ENCODE data around the gene PIP5K1C. TPM values are rescaled to one million over a fixed set of nuclear protein-coding genes. Genes with fewer than 3 reads are reported as not detected.

Gene PIP5K1C
- total RNA-seq, 1 donor from 2014 or later = 110 TPM

DNA sequence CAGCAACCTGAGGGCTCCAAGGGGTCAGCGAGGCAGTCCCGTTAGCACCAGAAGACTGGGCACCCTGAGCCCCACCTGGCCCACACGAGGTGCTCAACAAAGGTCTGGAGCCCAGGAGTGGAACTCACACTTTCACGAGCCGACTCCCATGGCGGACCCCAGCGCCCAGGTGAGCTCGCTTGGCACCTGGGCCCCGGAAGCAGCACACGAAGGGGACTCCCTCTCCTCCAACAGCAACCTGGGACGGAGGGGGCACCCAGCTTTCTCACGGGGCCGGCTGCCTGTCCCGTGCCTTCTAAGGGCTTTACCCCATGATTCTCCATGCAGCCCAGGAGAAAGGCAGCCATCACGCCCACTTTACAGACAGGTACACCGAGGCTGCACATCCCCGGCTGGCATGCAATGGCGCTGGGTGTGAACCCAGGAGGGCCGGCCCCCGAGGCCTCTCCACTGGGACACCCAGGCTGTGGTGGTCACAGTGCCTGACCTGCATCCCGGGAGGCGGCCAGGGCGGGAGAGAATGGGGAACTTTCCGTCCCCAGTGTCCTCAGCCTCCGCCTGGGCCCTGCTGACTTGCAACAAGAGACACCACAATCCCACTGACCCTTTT lies 5.0 kb downstream of the PIP5K1C start:
- DNase-seq (ENCODE audit: extremely low read depth, low read depth, low spot score) = no peak

DNA sequence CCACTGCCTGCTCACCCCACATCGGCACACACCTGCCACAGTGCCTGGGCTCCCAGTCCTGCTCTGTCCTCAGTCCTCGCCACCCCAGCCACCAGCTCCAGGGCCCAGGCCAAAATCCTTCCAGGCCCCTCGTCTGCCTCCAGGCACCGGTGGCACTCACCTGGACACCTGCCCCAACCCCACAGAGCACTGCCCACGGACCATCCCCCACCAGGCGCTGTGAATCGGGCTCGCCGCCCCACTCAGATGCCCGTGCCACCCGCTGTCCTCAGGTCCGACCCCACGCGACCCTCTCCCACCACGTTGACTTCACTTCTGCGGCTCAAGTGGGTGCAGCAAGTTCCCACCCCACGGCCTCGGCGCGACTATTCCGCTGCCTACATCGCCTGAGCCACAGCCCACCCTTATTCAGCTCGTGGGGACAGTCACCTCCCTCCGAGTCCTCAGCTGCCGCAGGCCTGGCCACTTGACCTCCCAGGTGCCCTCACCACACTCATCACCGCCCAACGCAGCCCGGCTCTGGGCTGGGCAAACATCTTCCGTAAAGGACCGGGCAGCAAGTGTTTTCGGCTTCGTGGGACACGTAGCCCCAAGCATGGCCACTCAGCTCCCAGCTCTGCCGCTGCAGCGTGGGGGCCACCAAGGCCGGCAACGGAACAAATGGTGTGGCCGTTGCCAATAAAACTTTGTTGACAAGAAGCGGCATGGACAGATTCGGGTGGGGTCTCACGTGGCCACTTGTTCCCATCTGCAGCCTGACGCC lies 5.7 kb downstream of the PIP5K1C start:
- DNase-seq (ENCODE audit: extremely low read depth, low read depth, low spot score) = no peak

DNA sequence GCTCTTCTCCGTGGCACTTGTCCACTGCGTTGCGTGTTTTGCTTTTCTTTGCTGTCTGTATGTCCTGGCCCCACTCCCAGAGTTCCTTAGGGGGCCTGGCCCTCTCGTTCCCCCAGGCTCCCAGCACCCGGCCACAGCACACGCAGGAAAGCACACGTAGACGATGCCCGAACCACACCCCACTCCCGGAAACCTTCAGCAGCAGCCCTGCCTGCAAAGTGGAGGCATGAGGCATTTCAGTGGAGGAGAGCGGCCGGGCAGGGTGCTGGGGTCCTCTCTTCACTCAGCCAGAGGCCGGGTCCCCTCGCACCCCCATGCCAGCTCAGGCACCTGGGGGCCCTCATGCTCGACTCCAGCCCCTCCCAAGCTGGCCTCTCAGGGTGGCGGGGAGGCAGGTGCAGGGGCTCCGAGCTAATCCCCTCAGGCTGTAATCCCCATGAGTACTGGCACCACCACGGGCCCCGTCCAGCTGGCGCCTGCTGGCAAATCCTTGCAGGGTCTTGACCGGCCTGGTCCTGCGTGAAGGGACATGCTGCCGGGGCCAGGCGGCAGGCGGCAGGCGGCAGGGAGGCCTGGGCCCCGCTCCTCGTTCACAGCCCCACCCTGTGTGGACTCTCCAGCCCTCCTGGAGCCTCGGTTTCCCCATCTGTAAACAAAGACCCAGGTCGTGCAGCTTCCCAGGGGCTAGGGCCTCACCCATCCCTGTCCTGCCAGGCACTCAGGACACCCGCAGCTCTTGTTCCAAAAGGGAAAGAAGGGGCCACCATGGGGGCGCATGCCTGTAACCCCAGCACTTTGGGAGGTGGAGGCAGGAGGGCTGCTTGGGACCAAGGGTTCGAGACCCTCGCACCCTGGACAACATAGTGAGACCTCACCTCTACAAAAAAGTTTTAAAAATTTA lies 7.0 kb downstream of the PIP5K1C start:
- DNase-seq (ENCODE audit: extremely low read depth, low read depth, low spot score) = no peak

DNA sequence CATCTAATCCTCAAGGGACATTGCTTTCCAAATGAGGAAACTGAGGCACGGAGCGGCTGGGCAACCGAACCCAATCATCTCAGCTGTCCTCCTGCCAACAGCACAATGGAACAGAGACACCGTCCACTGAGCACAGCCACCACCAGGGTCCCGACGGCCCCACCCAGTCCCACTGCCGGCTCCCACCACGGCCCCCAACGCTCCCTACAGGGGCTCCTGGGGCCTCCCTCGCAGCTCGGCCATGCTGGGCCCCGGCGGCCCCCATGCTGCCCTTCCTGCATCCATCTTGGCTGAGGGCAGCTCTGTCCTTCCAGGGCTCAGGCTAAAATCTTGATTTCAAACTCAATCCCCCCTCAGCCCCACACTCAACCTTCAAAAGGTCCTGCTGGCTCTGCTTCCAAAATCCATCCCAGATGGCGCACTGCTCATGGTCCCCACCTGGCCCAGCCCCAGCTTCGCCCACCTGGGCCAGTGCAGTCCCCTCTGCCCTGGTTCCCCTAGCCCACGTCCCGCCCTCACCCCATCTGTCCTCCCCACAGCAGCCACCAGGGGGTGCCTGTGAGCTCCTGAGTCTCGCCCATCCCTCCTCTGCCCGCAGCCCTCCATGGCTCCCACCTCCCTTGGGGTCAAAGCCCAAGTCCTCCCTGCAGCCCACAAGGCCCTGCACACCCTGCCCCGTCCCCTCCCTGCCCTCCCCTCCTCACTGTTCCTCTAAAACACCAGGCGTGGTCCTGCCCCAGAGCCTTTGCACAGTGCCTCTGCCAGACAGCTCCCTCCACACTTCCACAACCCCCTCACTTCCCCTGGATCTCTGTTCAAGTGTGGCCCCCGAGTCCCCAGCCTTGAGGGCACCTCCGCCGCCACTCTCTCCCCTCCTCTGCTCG lies 7.9 kb downstream of the PIP5K1C start:
- no peak for DNase-seq (ENCODE audit: extremely low read depth, low read depth, low spot score)

DNA sequence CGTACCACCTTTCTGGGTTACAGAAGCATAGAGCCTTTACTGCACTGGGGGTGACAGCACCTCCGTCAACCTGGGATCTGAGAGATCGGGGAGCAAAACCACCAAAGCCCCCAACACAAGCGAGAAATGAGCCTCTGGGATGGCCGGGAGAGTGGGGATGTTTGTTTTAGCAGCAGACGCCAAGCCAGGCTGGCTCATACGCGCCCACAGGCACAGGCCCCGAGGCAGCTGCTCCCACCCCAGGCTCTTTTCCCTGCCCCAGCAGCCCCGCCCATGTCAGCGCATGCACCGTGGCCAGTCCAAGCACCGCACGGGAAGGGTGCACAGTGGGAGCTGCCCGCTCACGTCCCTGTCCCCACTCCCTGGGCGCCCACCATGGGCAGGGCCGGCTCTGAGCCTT lies 8.5 kb downstream of the PIP5K1C start:
- no peak for DNase-seq (ENCODE audit: extremely low read depth, low read depth, low spot score)

DNA sequence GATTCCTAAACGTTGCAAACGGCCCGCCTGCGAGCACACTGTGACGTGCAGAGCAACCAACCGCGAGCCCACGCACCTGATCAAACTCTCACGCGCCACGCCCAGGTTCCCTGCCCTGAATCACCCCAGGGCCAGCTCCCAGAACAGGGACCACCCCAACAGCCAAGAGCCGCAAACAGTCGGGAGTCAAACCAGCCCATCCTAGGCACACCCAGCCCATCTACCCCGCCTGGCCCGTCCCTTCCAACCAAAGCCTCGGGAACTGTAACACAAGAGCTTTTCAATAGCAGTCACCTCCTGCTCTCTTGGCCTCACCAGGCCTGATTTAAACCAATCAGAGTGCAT lies 8.9 kb downstream of the PIP5K1C start:
- no peak for DNase-seq (ENCODE audit: extremely low read depth, low read depth, low spot score)

DNA sequence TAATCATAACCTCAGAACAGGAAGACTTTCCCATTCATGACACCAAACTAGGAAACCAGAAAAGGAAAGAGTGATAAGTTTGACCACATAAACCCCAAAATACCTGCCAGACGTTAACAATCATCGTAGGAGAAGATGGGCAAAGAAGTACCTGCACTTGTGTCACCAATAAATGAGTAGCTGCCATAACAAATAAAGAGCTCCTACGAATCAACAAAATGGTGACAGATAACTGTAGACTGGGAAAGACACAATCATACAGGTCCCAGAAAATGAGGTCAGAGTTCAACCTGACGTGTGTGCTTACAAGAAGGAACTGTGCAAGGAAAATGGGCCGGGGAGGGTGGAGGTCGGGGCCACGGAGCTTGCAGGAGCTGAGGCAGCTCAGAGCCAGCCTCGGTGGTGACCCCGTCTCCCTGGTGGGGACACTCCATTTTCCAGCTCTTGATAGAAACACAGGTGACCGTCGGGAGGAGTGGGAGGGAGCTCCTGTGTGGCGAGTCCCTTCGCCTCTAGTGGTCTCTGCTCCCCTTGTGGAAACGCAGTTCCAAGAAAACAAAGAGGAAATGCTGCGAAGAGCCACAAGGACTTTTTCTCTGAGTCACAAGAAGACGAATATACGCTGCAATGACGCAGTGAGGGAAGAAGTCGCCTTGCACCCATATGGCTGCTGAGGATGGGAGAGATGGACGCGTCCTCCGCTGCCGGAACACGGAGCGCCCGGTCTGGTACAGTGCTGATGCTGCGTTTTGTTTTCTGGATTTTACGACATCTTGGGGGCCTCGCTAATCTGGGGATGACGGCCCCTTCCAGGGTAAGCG lies 9.5 kb downstream of the PIP5K1C start:
- DNase-seq (ENCODE audit: extremely low read depth, low read depth, low spot score) = no peak

DNA sequence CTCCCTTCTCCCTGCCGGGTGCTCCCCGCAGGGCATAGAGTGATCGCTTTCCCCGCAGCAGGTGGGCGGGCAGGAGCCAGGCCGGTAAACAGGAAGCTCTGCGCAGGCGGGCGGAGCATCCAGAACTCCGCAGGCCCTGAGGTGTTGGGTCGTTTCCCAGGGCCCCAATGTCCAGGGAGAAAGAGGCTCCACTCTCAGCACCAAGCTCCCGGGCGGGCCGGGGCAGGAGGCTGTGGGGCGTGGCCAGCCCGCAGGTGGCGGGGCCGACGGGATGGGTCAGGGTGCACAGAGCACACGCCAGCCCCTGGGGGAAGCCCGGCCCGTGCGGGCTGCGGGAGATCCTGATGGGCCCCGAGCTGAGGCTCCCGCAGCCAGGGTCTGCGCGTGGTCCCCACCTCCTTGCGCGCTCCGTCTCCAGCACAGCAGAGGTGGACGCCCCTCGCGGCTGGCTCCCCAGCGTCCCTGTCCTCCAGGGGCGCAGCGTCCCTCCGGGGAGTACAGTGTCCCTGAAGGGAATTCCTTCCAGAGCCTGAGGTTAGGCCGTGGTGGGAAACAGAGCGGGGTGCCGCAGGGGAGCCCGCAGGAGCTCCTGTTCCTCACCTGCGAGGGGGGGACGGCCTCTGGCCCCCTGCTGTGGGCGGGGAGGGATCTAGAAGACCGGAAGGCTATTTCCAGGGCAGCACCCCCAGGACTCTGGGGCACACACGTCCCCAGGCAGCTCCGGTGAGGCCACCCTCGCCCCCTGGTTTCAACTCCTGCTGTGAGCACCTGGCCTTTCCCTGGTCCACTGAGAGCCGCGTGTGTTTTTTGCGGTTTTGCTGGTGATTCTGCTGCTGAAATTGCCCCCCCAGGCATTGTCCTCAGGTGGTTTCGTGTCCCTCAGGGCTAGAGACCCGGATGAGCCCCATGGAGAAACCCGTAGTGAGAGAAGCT lies 12.2 kb downstream of the PIP5K1C start:
- no peak for DNase-seq (ENCODE audit: extremely low read depth, low read depth, low spot score)

DNA sequence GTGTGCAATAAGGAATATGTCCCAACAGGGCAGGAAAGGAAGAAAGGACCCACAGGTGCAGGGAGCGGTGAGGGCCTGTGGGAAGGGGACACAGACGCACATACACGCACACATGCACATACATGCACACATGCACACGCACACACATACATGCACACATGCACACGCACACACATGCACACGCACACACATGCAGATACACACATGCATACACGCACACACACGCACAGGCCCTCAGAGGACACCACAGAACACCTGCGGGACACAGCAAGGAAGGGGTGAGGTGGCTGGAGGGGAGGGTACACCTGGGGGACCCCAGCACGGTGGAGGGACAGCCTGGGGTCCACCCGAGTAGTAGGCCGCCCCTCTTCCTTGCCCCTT lies 12.9 kb downstream of the PIP5K1C start:
- DNase-seq (ENCODE audit: extremely low read depth, low read depth, low spot score) = no peak

DNA sequence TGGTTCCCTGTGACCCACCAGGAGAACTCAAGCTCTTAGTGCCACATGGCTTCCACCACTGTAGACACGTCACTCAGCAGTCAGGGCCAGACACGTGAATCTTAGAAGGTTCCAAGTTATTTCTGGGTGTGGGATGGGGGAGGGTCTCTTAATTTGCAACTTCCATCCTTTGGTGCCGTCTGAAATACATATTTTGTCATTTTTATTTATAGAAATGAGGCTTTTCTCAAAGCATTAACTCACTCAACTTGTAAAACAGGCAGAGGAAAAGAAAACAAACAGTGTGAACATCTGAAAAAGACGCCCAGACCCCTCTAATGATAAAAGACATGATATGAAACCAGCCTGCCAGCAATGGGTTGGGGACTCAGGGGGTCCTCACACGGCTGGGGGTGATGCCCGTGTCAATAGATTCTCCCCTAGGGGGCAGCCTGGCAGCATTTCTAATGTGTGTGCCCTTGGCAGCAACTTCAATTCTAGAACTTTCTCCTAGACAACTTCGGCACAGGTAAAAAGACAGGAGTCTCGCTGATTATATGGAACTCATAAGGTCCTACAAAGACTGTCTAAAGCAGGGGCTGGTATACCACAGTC lies 15.4 kb downstream of the PIP5K1C start:
- DNase-seq (ENCODE audit: extremely low read depth, low read depth, low spot score) = no peak

DNA sequence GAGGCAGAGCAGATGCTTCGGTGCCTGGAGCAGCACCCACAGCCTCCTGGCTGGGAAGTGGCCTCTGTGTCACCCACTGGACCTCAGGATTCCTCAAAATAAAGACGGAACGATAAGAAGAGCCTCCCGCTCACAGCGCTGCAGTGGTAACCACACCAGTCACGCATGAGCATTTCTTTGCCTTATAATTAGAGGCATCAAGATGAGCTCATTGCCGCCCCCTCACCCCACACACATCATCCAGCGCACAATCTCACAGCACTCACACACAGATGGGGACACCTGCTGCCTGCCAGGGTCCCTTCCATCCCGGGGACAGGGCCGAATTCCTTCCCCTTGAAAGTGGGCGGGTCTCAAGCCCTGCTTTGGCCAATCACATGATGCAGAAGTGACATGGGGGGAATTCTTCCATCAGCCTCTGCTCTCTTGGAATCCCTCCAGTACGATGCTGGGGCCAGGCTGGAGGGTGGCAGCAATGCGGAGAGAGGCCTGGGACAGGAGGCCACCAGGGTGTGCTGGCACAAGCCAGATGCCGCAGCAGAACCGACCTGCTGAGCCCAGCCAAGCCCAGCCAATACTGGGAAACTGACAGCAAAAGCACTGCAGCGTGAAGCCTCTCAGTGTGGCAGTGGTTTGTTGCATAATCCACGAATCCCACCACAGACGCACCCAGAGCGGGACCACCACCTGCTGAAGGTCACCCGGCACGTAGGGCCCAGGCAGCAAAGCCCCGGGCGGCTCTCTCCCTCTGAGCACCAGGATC lies 16.0 kb downstream of the PIP5K1C start:
- no peak for DNase-seq (ENCODE audit: extremely low read depth, low read depth, low spot score)

DNA sequence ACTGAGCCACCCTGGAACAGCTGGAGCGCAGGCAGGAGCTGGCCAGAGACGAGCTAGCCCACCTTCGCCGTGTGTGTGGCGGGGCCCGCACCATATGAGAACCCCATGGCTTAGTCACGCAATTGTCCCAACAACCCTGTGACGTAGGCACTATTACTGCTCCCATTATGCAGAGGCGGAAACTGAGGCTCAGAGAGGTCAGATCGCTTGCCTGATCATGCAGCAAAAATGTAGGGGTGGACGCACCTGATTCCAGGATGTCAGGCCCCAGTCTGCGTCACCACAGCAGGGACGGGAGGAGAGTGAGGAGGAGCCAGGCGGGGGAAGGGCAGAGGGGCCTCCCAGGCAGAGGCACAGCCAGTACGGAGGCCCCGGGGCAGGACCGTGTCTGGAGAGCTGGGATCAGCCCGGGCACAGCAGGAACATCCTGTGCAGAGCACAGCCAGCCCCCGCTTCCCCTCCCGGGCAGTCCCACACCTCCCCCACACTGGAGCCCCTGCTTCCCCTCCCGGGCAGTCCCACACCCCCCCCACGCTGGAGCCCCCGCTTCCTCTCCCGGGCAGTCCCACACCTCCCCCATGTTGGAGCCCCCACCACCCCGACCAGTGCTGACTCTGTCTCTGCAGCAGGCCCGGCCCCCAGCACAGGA lies 16.7 kb downstream of the PIP5K1C start:
- DNase-seq (ENCODE audit: extremely low read depth, low read depth, low spot score) = no peak

DNA sequence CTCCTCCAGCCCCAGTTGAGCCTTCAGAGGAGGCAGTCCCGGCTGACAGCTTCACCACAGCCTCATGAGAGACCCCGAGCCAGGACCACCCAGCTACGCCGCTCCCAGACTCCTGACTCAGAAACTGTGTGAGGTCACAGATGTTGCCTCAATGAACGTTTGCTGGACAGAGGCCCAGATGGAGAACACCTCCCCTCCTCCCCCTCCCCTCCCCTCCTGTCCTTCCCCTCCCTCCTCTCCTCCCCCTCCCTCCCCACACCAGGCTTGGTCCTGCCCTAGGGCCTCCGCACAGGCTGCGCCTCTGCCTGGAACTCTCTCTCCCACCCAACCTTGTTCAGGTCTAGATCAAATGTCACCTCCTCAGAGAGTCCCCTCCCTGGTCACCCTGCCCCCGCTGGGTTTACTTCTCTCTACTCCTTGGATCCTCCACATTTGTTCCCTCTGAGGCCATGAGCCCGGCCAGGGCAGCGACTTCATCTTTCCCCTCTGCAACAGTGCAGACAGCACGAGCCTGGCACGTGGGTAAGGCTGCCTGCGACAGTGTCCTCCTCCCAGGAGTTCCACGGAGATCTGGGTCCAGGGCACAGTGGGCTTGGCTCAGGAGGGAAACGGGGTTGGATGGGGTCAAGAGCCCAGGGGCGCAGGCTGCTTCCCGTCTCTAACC lies 17.4 kb downstream of the PIP5K1C start:
- DNase-seq (ENCODE audit: extremely low read depth, low read depth, low spot score) = no peak

DNA sequence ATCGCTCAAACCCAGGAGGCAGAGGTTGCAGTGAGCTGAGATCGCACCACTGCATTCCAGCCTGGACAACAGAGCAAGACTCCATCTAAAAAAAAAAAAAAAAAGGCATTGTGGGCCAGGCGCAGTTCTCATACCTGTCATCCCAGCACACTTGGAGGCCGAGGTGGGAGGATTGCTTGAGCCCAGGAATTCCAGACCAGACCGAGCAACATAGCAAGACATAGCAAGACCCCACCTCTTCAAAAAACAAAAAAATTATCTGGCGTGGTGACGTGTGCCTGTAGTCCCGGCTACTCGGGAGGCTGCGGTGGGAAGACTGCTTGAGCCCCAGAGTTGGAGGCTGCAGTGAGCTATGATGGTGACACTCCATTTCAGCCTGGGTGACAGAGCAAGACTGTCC lies 18.0 kb downstream of the PIP5K1C start:
- DNase-seq (ENCODE audit: extremely low read depth, low read depth, low spot score) = no peak

DNA sequence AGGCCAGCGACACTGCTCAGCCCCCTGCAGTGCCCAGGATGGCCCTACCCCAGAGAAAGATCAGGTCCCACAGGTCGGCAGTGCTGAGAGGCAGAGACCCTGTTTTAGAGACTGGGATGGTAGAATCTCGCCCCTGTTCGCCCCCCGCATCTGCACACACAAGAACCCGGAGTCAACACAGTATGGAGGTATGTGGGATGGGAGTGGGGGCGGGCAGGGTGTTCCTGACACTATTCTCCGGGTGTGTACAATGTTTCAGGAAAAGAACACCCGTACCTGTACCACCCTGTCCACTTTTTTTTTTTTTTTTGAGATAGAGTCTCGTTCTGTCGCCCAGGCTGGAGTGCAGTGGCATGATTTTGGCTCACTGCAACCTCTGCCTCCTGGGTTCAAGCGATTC lies 19.3 kb downstream of the PIP5K1C start:
- DNase-seq (ENCODE audit: extremely low read depth, low read depth, low spot score) = no peak

DNA sequence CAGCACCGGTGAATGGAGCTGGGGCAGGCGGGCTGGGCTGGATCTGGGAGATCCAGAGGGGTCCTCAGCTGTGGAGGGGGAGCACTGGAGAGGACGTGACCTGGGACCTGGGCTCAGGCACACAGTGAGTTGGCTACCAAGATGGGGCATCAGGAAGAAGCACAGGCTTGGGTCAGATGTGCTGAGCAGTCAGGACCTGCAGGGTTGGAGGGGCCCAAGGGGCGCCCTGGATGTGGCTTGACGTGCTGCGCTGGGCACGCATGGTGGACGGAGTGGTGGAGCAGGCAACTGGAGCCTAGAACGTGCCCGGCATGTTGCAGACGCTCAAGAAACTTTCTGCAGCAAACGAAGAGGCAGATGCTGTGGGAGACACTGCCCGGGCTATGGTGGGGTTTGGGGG lies 20.7 kb downstream of the PIP5K1C start:
- no peak for DNase-seq (ENCODE audit: extremely low read depth, low read depth, low spot score)

DNA sequence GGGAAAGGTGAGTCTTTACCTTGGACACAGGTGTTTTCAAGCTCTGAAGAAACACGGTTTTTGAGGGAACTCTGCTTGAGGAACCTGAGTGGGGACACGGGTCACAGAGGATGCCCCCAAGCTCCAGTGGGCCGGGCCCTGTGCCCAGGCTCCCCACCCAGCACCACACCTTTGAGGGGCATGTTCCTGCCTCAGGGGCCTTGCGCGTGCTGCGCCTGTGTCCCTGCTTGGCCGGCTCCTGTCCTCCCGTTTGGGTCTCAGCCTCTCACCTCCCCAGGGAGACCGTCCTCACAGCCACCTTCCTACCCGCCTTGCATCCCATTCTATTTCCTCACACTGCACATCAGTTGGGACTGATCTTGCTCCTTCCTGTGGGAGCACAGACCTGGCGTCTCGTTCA lies 21.1 kb downstream of the PIP5K1C start:
- no peak for DNase-seq (ENCODE audit: extremely low read depth, low read depth, low spot score)
